GM12874 (cell line): ENCODE data around the gene RLBP1.

Experiments used
- TF ChIP-seq, protein P1 (sequence below): IDR thresholded peaks from 2 replicates; pipeline ENCODE4 v1.5.1; 2011; ENCODE audit warnings: low read depth, mild to moderate bottlenecking, control low read depth, low read length, moderate library complexity; ENCODE audit not compliant: insufficient read depth

Gene RLBP1

DNA sequence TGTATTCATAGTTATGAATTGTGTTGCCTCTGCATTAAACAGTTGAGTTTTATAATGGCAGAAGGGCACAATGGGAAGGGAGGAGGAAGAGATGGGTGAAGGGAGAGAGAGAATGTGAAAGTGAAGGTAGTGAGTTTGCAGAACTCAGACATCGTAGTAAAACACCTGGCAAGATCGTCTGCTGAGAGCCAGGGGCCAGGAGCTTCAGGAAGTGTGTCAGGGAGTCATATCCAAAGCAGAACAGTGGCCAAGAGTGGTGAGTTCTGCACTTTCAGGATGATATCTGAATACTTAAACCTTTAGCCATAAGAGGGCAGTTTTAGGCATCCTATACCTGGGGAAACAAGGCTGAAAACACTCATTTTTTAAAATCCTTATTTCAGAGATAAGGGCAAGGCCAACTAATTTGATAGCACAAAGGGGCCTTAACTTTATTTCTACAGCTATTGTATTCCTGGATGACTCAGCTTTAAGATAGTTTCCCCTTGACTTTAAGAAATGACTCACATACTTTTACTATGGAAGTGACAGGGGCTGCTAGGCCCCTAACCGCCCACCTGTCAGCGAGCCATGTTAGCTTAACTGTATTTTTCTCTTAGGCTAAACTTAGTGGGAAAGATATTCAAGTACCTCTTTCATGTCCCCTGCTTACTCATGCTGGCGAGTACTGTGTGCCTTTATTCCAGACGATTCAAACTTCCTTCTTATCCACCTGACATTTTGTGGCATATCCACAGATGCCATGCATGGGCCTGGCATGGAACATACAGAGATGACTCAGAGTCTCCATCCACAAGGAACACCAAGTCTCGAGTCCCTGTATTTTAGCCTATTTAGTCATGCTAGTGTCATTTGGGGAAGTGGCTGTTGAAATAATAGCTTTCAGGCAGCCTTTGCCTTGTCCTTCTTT, 53.9 kb downstream of the RLBP1 start:
- TF ChIP-seq, protein P1, sequence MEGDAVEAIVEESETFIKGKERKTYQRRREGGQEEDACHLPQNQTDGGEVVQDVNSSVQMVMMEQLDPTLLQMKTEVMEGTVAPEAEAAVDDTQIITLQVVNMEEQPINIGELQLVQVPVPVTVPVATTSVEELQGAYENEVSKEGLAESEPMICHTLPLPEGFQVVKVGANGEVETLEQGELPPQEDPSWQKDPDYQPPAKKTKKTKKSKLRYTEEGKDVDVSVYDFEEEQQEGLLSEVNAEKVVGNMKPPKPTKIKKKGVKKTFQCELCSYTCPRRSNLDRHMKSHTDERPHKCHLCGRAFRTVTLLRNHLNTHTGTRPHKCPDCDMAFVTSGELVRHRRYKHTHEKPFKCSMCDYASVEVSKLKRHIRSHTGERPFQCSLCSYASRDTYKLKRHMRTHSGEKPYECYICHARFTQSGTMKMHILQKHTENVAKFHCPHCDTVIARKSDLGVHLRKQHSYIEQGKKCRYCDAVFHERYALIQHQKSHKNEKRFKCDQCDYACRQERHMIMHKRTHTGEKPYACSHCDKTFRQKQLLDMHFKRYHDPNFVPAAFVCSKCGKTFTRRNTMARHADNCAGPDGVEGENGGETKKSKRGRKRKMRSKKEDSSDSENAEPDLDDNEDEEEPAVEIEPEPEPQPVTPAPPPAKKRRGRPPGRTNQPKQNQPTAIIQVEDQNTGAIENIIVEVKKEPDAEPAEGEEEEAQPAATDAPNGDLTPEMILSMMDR = no peak

DNA sequence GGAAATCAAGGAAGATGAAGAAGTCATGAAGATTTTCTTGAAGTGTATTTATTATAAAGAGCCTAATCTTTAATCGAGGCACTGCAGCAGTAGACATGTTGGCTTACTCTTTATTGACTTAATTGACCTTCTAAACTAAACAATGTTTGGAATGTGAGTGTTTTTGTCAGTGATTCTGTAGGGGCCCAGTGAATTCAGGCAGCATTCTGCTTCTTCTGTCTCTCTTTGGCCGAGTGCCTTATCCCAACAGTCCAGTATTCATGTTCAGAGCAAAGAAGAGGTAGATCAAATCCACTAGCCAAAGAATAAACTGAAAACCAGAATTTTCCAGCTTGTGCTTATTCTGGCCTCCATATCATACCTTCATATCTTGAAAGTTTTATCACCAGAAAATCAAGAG, 55.7 kb downstream of the RLBP1 start:
- TF ChIP-seq, protein P1 = no peak

DNA sequence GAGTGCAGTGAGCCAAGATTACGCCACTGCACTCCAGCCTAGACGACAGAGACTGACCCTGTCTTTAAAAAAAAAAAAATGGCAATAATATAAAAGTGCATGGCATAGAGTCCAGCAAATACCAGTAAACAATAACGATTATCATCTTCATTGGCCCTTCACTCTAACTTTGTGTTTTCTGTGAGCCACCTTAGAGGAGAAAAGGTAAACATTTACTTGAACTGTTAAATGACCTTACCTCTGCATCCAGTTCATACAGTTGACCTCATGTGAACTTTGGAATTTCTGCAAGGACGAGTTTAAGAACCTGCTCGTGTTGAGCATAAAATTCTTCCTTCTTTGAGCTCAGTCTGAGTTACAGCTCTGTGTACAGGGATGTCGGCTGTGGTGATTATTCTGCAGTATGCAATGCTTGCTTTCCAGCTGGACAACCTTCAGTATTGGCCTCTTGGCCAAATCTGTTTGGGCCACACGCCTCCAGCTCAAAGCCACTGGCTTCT, 56.6 kb downstream of the RLBP1 start:
- TF ChIP-seq, protein P1 = no peak

DNA sequence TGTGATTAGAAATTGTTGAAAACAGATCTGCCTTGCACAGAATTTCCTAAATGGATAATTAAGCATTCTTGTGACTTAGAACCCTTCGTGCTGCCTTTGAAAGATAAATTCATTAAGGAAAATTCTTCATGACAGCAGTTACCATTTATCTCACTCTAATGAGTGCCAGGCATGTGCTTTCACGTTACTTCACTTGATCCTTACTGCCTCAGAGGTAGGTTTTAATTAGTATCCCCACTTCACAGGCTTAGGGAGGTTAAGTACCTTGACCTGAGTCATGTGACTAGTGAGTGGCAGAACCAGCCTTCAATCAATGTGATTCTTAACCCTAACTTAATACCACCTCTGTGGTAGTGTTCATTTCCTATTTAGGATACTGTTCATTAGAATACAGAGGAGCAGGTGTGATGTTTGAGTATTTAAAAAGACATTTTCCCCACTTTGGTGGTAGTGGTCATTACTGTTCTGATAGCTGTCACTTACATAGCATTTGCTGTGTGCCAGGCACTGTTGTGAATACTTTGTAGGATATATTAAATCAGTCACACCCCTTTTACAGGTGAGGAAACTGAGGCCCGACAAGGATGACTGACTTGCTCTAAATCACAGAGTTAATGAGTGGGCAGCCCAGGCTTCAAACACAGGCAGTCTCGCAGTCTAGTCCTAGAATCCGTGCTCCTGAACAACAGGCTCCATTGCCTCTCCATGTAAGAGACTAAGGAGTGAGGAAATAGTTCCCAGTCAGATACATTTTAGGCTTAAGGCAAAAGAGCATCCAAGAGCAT, 57.9 kb downstream of the RLBP1 start:
- TF ChIP-seq, protein P1 = no peak

DNA sequence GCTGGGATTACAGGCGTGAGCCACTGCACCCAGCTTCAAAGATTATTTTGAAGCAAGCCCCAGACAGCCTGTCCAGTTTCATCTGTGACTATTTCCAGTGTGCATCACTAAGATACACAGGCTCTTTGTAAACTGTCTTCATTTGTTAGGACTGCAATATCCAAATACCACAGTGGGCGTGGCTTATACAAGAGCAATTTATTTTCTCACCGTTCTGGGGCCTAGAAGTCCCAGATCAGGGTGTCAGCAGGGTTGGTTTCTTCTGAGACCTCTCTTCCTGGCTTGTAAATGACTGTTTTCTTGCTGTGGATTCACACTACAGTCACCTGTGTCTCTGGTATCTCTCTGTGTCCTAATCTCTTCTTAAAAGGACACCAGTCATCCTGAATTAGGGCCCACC, 59.7 kb downstream of the RLBP1 start:
- TF ChIP-seq, protein P1 = no peak
